ENCODE data around the gene PEA15.

DNA sequence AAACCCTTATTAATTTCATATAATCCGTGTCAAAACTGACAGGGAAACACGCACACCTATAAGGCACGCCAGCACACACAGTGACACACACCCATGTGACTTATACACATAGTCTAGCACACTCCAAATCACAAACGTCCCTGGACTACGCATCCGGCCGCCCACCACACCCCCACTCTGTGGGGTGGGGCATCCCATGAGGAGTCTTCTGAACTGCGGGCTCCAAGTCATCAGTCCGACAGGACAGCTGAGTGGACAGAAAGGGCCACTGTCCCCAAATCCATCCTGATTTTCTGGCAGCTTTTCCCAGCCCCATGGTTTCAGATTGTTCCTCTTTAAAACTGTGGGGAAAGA is 829 bp downstream of the PEA15 start:
- TF ChIP-seq, protein P1, sequence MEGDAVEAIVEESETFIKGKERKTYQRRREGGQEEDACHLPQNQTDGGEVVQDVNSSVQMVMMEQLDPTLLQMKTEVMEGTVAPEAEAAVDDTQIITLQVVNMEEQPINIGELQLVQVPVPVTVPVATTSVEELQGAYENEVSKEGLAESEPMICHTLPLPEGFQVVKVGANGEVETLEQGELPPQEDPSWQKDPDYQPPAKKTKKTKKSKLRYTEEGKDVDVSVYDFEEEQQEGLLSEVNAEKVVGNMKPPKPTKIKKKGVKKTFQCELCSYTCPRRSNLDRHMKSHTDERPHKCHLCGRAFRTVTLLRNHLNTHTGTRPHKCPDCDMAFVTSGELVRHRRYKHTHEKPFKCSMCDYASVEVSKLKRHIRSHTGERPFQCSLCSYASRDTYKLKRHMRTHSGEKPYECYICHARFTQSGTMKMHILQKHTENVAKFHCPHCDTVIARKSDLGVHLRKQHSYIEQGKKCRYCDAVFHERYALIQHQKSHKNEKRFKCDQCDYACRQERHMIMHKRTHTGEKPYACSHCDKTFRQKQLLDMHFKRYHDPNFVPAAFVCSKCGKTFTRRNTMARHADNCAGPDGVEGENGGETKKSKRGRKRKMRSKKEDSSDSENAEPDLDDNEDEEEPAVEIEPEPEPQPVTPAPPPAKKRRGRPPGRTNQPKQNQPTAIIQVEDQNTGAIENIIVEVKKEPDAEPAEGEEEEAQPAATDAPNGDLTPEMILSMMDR (IDR thresholded peaks at IDR 0.05) = no peak
- no peak; the same call in 1 of the 2 replicates for TF ChIP-seq POLR2AphosphoS5 (IDR thresholded peaks at IDR 0.05; ENCODE audit: low read depth, low read length)
- TF ChIP-seq REST (IDR thresholded peaks at IDR 0.05; ENCODE audit: insufficient read depth in 1 of 2, low read depth in 2 of 2, low read length in 1 of 2) = no peak
- no peak for TF ChIP-seq SIN3A (IDR thresholded peaks at IDR 0.05; ENCODE audit: borderline replicate concordance, insufficient read depth, low read depth, low read length)
- no peak for TF ChIP-seq TCF7L2 (IDR thresholded peaks at IDR 0.05; ENCODE audit: low read depth, low read length)
